GM21619 (cell line): ENCODE data around the gene TMEM151A.
"Not testable (repeated sequence)": the region's sequence is repeated elsewhere in the genome, so short reads cannot be mapped to it uniquely, and the experiment has no call there.

Experiments
- ATAC-seq: cut with Tn5 transposase; IDR thresholded peaks from one replicate; pipeline ENCODE4 v1.9.1; 2021; ENCODE audit not compliant: unreplicated experiment

The TMEM151A gene

DNA sequence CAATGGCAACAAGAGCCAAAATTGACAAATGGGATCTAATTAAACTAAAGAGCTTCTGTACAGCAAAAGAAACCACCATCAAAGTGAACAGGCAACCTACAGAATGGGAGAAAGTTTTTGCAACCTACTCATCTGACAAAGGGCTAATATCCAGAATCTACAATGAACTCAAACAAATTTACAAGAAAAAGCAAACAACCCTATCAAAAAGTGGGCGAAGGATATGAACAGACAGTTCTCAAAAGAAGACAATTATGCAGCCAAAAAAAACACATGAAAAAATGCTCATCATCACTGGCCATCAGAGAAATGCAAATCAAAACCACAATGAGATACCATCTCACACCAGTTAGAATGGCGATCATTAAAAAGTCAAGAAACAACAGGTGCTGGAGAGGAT lies 28.6 kb downstream of the TMEM151A start:
- ATAC-seq = not testable (repeated sequence)

DNA sequence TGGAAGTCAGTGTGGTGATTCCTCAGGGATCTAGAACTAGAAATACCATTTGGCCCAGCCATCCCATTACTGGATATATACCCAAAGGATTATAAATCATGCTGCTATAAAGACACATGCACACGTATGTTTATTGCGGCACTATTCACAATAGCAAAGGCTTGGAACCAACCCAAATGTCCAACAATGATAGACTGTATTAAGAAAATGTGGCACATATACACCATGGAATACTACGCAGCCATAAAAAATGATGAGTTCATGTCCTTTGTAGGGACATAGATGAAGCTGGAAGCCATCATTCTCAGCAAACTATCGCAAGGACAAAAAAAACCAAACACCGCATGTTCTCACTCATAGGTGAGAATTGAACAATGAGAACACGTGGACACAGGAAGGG lies 29.1 kb downstream of the TMEM151A start:
- ATAC-seq = not testable (repeated sequence)

DNA sequence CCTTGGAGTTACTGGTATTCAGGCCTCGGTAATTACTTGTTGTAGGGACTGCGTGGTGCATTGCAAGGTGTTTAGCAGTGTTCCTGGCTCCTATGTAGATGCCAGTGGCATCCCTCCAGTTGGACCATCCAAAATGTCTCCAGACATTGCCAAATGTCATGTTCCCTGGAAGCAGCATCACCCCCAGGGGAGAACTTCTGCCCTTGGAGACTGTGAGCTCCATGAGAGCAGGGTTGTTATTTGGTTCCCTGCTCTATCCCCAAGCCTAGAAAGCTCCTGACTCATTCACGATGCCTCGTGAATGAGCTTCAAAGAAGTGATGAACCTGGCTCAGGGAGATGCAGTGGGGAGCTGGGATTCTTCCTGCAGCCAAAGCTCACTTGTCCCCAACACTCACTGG lies 29.9 kb downstream of the TMEM151A start:
- ATAC-seq = no peak

DNA sequence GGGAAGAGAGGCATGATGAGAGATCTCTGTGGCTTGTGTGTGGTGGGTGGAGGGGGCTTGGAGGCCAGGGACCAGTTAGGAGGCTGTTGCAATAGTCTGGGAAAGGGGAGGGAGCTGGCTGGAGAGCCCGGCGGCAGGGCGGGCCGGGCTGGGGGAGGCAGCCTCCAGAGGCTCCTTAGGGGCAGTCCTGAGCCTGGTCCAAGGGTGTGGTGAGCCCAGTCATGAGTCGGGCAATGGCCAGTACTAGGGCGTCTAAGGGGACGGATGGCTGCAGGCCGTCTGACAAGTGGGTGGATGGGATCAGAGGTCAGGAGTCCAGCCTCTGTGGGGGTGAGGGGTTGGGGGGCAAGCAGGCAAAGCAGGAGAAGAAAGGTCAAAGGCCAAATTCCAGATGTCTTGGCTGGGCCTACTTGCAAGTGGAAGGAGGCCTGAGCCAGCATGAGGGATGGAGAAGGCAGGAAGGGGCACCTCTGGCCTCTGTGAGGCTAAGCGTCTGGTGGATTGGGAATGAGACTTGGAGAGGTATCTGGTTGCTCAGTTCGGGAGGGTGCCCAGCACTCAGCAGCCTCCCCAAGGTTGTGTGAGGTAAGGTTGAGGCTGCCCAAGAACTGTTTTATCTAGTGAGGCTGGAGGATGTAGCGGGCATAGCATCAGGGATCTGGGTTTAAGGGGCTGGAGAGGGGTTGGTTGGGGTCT lies 31.2 kb downstream of the TMEM151A start:
- ATAC-seq = no peak

DNA sequence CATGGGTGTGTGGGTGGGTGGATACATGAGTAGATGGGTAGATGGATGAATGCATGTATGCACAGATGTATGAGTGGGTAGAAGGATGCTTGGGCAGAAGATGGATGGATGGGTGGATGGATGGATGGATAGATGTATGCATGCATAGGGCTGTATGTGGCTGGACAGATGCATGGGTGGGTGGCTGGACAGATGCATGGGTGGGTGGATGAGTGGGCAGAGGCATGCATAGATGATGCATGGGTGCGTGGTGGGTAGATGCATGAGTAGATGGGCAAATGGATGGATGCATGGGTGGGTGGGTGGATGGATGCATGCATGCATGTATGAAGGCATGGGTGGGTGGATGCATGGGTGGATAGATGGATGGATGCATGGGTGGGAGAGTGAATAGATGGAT lies 32.0 kb downstream of the TMEM151A start:
- ATAC-seq = no peak

DNA sequence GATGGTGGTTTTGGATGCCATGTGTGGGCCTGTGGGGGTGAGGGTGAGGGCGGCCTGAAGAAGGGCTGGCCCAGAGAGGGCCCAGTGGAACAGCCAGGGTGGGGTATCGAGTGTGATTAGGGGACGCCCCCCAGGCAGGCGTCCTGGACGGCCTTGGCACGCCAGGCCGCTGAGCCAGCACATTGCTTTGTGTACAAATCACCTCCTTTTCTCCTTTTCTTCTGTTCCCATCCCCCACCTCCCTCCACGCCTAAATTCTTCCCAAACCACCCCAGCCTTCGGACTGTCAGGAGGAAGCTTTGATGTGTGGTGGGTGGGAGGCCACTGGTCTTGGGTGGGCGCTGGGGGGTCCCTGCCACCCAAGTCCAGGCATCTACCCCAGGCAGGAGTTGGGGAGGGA lies 33.0 kb downstream of the TMEM151A start:
- no peak for ATAC-seq

DNA sequence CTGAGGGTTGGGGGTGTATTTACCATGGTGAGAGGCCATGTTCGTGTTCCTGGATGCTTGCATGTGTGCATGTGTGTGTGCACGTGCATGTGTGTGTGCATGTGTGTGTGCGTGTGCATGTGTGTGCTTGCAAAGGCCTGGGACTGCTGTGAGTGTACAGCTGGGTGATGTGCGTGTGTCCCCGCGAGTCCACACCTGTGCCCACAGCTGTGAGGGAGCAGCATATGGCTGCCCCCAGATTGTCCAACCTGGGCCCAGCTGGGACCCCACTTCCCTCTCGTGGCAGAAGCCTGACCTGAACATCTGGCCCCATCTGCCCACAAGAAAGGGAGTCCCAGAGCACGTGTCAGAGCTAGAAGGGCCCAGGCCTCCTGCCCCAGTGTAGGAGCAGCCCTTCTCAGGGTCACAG lies 33.6 kb downstream of the TMEM151A start:
- ATAC-seq = no peak

DNA sequence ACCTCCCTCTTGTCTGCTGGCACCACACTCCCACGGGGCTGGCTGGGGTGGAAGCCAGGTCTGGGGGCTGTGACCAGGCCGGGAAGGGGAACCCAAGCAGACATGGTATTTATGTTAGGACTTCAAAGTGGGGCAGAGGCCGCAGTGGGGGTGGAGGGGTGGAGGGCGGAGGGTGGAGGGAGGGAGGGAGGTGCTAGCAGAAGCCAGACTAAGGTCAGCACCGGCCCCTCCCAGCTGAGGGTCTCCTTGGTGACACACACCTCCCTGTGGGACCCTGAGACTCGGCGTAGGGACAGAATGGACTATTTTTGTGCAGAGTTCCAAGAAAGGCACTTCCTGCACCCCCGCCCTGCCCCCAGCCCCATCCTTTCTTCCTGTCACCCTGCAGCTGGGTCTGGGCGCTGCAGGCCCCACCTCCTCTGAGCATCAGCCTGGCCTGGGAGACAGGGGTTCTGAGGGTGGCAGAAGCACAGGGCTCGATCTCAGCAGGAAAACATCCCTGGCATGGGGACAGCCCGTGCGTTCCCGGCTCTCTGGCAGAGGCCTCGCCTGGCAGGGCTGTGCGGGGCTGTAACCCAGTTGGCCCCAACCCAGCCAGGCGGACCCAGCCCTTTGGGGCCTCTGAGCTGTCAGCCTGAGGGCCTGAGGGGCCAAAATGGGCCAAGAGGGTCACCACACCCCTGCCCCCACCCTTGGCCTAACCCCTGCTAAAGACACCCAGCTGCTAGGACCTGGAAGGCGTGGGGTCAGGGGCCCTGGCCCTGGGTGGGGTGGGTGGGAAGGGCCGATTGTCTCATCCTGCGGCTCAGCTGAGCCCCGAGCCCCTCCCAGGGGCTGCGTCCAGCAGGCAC lies 34.8 kb downstream of the TMEM151A start:
- no peak for ATAC-seq

DNA sequence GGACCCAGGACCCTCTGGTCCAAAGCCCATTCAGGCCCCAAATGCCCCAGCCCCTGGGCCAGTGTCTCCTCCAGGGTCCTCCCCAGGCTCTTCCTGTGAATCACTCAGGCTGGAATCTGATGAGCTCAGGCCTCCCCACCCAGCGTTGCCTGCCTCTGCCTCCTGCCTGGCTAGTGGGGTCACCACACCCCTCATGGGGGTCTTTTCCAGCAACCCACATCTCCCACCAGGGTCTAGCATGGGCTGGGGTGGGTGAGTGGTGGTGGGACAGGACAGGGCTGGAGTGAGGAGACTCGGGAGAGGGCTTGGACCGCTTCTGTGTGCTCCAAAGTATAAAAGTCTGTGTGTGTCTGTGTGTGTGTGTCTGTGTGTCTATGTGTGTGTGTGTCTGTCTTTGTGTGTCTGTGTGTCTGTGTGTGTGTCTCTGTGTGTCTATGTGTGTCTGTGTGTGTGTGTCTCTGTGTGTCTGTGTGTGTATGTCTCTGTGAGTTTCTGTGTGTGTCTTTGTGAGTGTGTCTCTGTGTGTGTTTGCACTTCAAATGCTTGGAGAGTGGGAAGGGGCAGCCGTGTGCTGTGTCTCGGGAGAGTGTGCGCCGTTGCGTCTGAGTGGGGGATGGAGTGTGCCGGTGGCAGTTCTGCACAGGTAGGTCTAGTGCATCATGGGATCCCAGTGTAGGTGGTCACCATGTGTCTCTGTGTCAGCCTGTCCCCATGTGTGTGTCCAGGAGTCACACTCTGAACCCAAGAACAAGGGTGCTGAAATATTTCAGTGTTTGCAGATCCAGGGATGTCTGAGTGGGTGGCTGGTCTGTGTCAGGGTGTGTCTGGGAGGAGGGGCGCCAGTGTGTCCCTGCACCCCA lies 35.7 kb downstream of the TMEM151A start:
- ATAC-seq = no peak

DNA sequence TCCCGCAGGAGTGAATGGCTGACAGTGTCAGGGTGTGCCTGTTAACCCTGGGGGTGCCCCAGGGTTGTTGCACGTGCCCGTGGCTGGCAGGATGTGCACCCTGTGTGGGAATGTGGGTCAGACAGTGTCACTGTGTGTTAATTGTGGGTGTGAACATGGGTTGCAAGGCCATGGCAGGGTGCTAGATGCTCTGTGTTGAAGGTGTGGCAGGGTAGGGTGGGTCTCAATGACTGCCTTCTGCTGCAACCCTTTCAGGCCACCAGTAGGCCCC lies 36.3 kb downstream of the TMEM151A start:
- ATAC-seq = no peak

DNA sequence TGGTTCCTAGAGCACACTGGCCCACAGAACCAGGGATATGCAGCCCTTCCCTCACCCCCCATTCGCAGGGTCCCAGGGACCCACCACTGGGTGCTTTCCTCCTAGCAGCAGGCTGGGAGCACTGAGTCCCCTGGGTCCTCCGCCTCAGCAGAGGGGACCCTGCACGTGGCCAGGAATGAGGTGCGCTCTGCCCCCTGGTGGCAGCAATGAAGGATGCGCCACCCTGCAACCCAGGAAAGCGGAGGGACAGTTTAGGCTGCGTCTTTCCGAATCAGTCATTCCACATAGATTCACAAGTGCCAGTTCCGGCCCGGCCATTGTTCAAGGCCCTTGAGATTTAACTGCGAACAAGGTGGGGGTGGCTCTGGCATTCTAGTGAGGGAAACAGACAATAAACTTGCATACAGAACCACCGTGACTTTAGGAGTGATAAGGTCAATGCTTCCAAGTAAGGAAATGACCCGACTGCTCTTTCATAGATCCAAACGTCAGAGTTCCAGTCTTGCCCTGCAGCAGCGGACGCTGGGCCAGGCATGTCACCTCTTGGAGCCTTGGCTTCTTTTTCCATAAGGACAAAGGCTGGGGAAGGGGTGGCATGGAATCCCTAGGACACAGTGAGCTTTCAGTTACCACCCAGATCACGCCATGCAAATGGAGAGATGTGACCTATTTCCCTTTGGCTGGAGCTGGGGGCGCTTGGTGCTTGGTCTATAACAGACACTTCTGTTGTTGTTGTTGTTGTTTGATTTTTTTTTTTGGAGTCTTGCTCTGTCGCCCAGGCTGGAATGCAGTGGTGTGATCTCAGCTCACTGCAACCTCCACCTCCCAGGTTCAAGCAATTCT lies 36.8 kb downstream of the TMEM151A start:
- ATAC-seq = peak; percentile 78

DNA sequence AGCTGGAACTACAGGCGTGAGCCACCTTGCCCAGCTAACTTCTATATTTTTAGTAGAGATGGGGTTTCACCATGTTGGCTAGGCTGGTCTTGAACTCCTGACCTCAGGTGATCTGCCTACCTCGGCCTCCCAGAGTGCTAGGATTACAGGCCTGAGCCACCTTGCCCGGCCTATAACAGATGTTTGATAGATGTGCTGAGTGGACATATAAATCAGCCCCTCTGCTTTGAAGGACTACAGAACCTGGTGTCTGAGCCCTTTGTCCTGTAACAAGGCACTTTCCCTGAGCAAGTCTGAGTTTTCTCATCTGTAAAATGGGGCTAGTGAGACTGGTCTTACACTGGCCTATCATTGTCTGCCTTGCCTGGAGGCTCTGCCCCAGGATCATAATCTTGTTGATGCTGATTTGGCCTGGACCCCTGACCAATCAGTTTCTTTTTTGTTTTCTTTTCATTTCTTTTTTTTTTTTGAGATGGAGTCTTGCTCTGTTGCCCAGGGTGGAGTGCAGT lies 37.5 kb downstream of the TMEM151A start:
- ATAC-seq = no peak

DNA sequence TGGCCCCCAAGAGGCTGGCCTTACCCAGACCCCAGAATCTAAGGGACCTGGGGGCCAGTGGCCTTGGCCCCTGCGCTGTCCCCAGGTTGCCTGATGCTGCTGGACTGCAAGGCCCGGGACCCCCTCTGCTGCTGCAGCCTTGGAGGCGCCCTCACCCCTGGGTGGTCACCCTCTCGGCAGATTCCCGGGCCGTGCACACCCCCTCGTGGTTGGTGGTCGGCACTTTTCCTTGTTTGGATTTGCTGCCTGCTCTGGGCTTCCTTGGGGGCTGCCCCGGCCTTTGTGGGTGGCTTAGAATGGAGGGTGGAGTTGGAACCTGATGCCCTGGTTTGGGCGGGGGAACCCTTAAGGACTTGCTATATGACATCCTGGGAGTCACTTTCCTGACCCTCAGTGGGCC lies 39.2 kb downstream of the TMEM151A start:
- ATAC-seq = no peak

DNA sequence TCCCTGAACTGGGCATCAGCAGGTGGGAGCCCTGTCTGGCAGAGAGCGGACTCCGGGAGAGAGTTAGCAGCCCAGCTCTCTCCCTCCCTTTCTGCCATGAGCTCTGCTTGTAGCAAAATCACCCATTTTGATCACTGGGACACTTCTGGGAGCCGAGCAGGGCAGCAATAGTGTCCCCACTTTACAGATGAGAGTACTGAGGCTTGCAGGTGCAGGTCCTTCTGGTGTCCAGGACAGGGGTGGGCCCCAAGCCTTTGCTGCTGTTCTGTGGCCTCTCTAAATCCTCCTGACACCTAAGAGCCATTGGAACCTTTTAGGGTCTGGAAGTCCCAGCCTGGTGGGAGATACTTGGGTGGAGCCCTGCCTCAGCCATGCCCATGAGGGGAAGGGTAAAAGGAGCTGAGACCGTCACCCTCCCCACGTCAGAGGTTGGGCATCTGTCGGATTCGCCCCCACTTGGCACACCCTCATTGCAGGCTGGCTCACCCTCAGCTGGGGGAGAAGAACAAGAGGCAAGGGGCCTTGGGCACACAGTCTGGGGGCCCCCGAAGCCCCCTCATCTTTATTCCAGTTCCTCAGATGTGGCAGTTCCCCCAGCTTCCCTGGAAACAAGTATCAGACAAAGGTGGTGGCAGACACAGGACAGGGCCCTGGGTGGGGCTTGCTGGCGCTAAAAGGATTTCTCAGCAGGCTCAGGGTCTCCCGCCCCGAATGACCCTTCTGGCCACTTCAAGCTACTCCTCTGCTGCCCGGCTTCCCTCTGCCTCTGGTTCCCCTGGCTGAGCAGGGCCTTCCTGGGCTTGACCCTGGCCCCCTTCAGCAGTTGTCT lies 40.1 kb downstream of the TMEM151A start:
- no peak for ATAC-seq

DNA sequence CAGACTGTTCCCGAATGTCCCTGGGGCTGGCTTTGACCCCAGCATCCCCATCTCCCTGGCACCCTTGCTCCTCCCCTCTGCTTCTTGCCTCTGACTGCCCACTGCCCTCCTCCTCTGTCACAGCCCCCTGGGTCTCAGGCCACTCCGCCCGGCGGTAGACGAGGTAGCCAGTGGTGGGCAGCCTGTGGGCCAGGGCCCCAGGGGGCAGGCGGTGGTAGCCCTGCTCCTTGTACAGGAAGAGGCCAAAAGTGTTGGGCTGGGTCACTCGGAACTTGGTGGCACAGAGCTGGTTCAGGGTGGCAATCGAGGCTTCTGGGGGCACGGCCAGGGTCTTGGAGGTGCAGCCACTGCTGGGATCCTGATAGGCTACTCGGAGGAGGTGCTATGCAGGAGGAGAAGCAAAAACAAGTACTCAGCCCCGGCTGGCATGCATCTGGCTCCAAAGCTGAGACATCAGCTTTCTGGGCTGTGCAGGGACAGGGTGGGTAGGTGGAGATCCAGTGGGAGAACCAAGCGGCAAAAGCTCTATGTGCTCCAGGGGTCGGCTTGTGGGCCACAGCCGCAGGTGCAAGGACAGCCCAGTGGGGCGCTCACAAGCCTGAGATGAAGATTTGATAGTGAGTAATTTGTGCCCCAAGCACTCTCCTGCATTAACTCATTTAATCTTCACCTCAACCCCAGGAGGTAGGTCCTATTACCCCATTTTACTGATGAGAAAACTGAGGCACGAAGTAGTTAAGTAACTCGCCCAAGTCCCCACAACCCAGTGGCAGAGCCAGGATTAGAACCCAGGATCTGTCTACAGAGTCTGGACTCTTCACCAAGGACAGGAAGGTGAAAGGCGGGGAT lies 40.9 kb downstream of the TMEM151A start:
- no peak for ATAC-seq

DNA sequence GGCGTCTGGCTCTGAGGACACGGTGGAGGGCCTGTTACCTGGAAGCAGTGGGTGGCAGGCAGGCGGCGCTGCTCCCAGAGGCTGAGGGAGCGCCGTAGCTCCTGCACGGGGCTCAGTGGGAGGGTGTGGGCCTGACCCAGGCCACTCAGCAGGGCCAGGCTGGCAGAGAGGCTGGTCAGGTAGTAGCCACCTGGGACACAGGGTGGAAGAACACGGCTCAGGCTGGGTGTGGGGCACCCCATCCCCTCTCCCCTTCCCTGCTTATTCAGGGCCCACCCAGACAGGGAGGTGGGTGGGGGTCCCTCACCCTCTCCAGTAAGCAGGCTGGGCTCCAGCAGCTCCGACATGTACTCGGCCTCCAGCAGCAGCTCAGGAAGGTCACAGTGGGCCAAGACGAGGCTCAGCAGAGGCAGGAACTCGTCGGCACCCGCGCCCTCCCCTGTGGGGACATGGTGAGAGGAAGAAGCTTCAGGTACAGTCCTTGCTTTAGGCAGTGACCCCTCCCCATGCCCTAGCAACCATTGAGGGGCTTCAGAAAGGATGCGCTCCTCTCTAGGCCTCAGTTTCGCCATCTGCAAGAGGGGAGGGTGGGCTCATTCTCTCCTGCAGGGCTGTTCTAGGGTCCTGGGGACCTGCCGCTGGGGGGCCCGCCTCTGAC lies 41.7 kb downstream of the TMEM151A start:
- no peak for ATAC-seq

DNA sequence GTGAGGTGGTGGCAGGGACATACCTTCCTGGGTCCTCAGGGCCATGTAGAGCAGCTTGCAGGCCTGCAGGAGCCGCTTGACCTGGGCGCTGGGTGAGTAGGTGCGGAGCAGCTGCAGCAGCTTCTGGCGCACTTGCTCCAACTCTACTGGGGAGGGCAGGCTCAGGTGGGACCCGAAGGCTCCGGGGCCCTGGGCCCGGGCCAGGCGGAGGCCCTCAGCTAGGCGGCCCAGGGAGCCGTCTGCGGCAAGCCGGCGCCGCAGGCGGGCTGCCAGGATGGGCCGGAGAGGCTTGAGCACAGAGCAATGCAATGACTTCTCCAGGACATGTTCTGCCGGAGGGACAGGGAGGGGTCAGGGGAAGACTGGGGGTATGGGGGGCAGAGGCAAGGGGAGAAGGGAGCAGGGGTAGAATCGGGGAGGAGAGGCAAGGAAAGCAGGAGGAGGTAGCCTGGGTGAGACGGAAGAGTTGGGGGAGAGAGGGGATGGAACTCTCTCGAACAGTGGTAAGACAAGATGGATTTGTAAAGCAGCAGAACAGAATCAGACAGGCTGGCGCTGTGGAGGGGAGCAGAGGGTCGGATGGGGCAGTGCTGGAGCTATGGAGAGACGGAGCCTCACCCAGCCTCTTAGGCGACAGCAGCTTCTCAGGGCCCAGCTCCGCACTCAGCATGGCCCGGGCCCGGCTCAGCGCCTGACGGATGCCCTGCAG lies 42.4 kb downstream of the TMEM151A start:
- no peak for ATAC-seq
